GM23338 (cell line): ENCODE results near the gene ARHGAP32. TPM values are rescaled to one million over a fixed set of nuclear protein-coding genes. Genes with fewer than 3 reads are reported as not detected.
A peak's percentile ranks its signal among the peaks of the same experiment; 100 is the strongest.

Experiments
- ATAC-seq: fragments of 200-7000 bp; cut with Tn5 transposase; 3 replicates; pipeline ENCODE4 v1.9.1; 2020
- DNase-seq: peaks from one replicate; pipeline ENCODE4 v3.0.0-alpha.2; 2015; ENCODE audit warnings: low spot score
- H2AFZ ChIP-seq: fragments of 200-600 bp; sonication (generic); 2 replicates; pipeline ENCODE4 v1.8.0; 2016; ENCODE audit warnings: antibody characterized with exemption, mild to moderate bottlenecking, moderate library complexity
- H3F3A ChIP-seq: fragments of 200-600 bp; sonication (generic); replicated peaks from 2 replicates; pipeline ENCODE4 v1.8.0; 2017; ENCODE audit warnings: antibody characterized with exemption, mixed run types, low read depth
- H3K27ac ChIP-seq: fragments of 200-600 bp; sonication (generic); 2 replicates; pipeline ENCODE4 v1.6.1; 2016; ENCODE audit warnings: low read depth
- H3K27me3 ChIP-seq: fragments of 200-600 bp; sonication (generic); 2 replicates; pipeline ENCODE4 v1.8.0; 2016; ENCODE audit warnings: mild to moderate bottlenecking, mixed run types, moderate library complexity; ENCODE audit not compliant: insufficient read depth
- H3K36me3 ChIP-seq: fragments of 200-600 bp; sonication (generic); 2 replicates; pipeline ENCODE4 v1.8.0; 2016; ENCODE audit warnings: mild to moderate bottlenecking; ENCODE audit not compliant: insufficient read depth
- H3K4me1 ChIP-seq: fragments of 200-600 bp; sonication (generic); 2 replicates; pipeline ENCODE4 v1.8.0; 2016; ENCODE audit warnings: mild to moderate bottlenecking, moderate library complexity; ENCODE audit not compliant: insufficient read depth
- H3K4me2 ChIP-seq: fragments of 200-600 bp; sonication (generic); 2 replicates; pipeline ENCODE4 v1.7.1; 2017; ENCODE audit warnings: mixed run types
- H3K4me3 ChIP-seq: fragments of 200-600 bp; sonication (generic); 2 replicates; pipeline ENCODE4 v1.6.1; 2016; ENCODE audit warnings: mixed run types
- H3K79me2 ChIP-seq: fragments of 200-600 bp; sonication (generic); replicated peaks from 2 replicates; pipeline ENCODE4 v1.8.0; 2017; ENCODE audit warnings: mild to moderate bottlenecking; ENCODE audit not compliant: insufficient read depth
- H3K9me2 ChIP-seq: fragments of 200-600 bp; sonication (generic); 2 replicates; pipeline ENCODE4 v1.8.0; 2017; ENCODE audit not compliant: insufficient read depth
- H4K20me1 ChIP-seq: fragments of 200-600 bp; sonication (generic); replicated peaks from 2 replicates; pipeline ENCODE4 v1.8.0; 2017; ENCODE audit warnings: mild to moderate bottlenecking; ENCODE audit not compliant: insufficient read depth
- H3K27ac Mint-ChIP-seq: 2 replicates; pipeline ENCODE4 v1.8.0; 2020; ENCODE audit warnings: inconsistent platforms, mild to moderate bottlenecking, moderate library complexity, mixed read lengths
- H3K27me3 Mint-ChIP-seq: 3 replicates; pipeline ENCODE4 v1.8.0; 2022; ENCODE audit warnings: low read depth, mild to moderate bottlenecking, moderate library complexity, mixed read lengths, inconsistent platforms; ENCODE audit not compliant: insufficient read depth, poor library complexity
- H3K36me3 Mint-ChIP-seq: 3 replicates; pipeline ENCODE4 v1.8.0; 2021; ENCODE audit warnings: low read depth, mild to moderate bottlenecking, inconsistent platforms, moderate library complexity, mixed read lengths
- H3K4me1 Mint-ChIP-seq: 3 replicates; pipeline ENCODE4 v1.8.0; 2020; ENCODE audit warnings: mild to moderate bottlenecking, inconsistent platforms, mixed read lengths
- H3K4me3 Mint-ChIP-seq: 3 replicates; pipeline ENCODE4 v1.8.0; 2021; ENCODE audit warnings: moderate library complexity, mild to moderate bottlenecking, inconsistent platforms, mixed read lengths
- H3K9me3 Mint-ChIP-seq: 3 replicates; pipeline ENCODE4 v1.8.0; 2020; ENCODE audit warnings: moderate library complexity, mild to moderate bottlenecking, inconsistent platforms, mixed read lengths
- CREB1 ChIP-seq: fragments of 250-450 bp; sonication (Bioruptor Pico); IDR thresholded peaks from 2 replicates; pipeline ENCODE4 v1.5.0; 2020; ENCODE audit warnings: low read depth, mild to moderate bottlenecking, moderate library complexity
- CTCF ChIP-seq, 2 experiments: fragments of 200-600 bp in 1 of 2; sonication (generic) in 1 of 2; conservative IDR thresholded peaks; 2 replicates each; pipeline versions ENCODE4 v1.5.1 to v1.6.1; 2016 to 2017; ENCODE audit warnings: antibody characterized with exemption in 2 of 2, low read depth in 2 of 2, mild to moderate bottlenecking in 2 of 2, moderate library complexity in 1 of 2
- EZH2phosphoT487 ChIP-seq: fragments of 200-600 bp; sonication (generic); IDR thresholded peaks from one replicate; pipeline ENCODE4 v1.8.1; 2018; ENCODE audit warnings: antibody characterized with exemption; ENCODE audit not compliant: unreplicated experiment
- JUNB ChIP-seq: IDR thresholded peaks from one replicate; pipeline ENCODE4 v1.6.1; 2016; ENCODE audit warnings: antibody characterized with exemption; ENCODE audit not compliant: unreplicated experiment
- NANOG ChIP-seq: IDR thresholded peaks from 2 replicates; pipeline ENCODE4 v1.6.1; 2016; ENCODE audit warnings: antibody characterized with exemption, borderline replicate concordance
- POLR2AphosphoS5 ChIP-seq: IDR thresholded peaks from 2 replicates; pipeline ENCODE4 v1.6.1; 2016; ENCODE audit warnings: antibody characterized with exemption, low read depth
- STAT1 ChIP-seq: IDR thresholded peaks from one replicate; pipeline ENCODE4 v1.6.1; 2016; ENCODE audit warnings: antibody characterized with exemption; ENCODE audit not compliant: unreplicated experiment
- ZNF331 ChIP-seq: fragments of 250-450 bp; sonication (Bioruptor Pico); IDR thresholded peaks from 2 replicates; pipeline ENCODE4 v1.5.0; 2020; ENCODE audit warnings: low read depth, mild to moderate bottlenecking, moderate library complexity
- ZNF462 ChIP-seq: fragments of 250-450 bp; sonication (Bioruptor Pico); IDR thresholded peaks from 2 replicates; pipeline ENCODE4 v1.5.0; 2020; ENCODE audit warnings: mild to moderate bottlenecking, moderate library complexity
- polyA plus RNA-seq: library from polyadenylated mRNA; unstranded; fragments of >200 nt; fragmentation: Nextera tagmentation; extraction: Ambion mirVana; gene quantifications from 2 replicates; pipeline ENCODE4 v1.2.1, GENCODE V29; 2016
- total RNA-seq: library from RNA; depleted of rRNA; stranded (reverse); fragments of >200 nt; shearing (Covaris generic); gene quantifications from 2 replicates; pipeline ENCODE4 v1.2.3, GENCODE V29; 2014
- TF ChIP-seq, protein P1 (sequence below): IDR thresholded peaks from one replicate; pipeline ENCODE4 v1.6.1; 2018; ENCODE audit warnings: antibody characterized with exemption; ENCODE audit not compliant: unreplicated experiment

The ARHGAP32 gene
- total and polyA plus RNA-seq, 2 experiments from 2014 or later: 3.9 to 17.2 TPM

GRCh38 chr11:129211397-129211796, 19.3 kb upstream of the ARHGAP32 start (continued):
- TF ChIP-seq, protein P1, sequence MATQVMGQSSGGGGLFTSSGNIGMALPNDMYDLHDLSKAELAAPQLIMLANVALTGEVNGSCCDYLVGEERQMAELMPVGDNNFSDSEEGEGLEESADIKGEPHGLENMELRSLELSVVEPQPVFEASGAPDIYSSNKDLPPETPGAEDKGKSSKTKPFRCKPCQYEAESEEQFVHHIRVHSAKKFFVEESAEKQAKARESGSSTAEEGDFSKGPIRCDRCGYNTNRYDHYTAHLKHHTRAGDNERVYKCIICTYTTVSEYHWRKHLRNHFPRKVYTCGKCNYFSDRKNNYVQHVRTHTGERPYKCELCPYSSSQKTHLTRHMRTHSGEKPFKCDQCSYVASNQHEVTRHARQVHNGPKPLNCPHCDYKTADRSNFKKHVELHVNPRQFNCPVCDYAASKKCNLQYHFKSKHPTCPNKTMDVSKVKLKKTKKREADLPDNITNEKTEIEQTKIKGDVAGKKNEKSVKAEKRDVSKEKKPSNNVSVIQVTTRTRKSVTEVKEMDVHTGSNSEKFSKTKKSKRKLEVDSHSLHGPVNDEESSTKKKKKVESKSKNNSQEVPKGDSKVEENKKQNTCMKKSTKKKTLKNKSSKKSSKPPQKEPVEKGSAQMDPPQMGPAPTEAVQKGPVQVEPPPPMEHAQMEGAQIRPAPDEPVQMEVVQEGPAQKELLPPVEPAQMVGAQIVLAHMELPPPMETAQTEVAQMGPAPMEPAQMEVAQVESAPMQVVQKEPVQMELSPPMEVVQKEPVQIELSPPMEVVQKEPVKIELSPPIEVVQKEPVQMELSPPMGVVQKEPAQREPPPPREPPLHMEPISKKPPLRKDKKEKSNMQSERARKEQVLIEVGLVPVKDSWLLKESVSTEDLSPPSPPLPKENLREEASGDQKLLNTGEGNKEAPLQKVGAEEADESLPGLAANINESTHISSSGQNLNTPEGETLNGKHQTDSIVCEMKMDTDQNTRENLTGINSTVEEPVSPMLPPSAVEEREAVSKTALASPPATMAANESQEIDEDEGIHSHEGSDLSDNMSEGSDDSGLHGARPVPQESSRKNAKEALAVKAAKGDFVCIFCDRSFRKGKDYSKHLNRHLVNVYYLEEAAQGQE: no peak
- TF ChIP-seq CTCF (conservative IDR thresholded peaks at IDR 0.05; ENCODE audit: low read depth in 2 of 2): no peak

GRCh38 chr11:129210831-129211181, 18.7 kb upstream of the ARHGAP32 start:
- Histone ChIP-seq H4K20me1 (no peaks in the 10 kb centered on the region), H3K4me1 (peaks cover 61% of the 10 kb centered on the region), H3F3A (no peaks in the 10 kb centered on the region), H3K79me2 (peaks cover 57% of the 10 kb centered on the region), H3K4me2 (peak overlapping the region; percentile 72), H3K36me3 (no peaks in the 10 kb centered on the region; the same call in 1 of the 2 replicates), H3K9me2 (no peaks in the 10 kb centered on the region), H3K27me3 (no peaks in the 10 kb centered on the region), H3K4me3 (peak overlapping the region; percentile 38), H2AFZ (no peak overlapping the region), H3K27ac (peak overlapping the region; percentile 47; the same call in 1 of the 2 replicates)
- peaks cover 10% of the 10 kb centered on the region; the same call in 2 of the 3 replicates for H3K36me3 Mint-ChIP-seq
- peak overlapping the region; percentile 67 for H3K27ac Mint-ChIP-seq
- ATAC-seq (no peak), DNase-seq (no peak)
- peaks cover 8% of the 10 kb centered on the region; the same call in 2 of the 3 replicates for H3K9me3 Mint-ChIP-seq
- H3K4me3 Mint-ChIP-seq: no peak overlapping the region
- no peak for TF ChIP-seq CREB1 (CRISPR knock-in tag)
- TF ChIP-seq NANOG: no peak
- TF ChIP-seq CTCF (conservative IDR thresholded peaks at IDR 0.05; ENCODE audit: low read depth in 2 of 2): no peak
- no peak for TF ChIP-seq ZNF331 (CRISPR knock-in tag)
- TF ChIP-seq POLR2AphosphoS5: no peak
- no peak for TF ChIP-seq STAT1
- TF ChIP-seq ZNF462: no peak
- no peak for TF ChIP-seq JUNB
- TF ChIP-seq EZH2phosphoT487: no peak
- peaks cover 4% of the 10 kb centered on the region for H3K27me3 Mint-ChIP-seq
- H3K4me1 Mint-ChIP-seq: peaks cover 62% of the 10 kb centered on the region
